HFF-Myc (cell line): Measurements from ENCODE around the gene SLAMF9.
"Not testable (repeated sequence)": the region's sequence is repeated elsewhere in the genome, so short reads cannot be mapped to it uniquely, and the experiment has no call there.

Experiments used
- DNase-seq: peaks from one replicate; pipeline ENCODE4 v3.0.0-alpha.2; 2011; ENCODE audit warnings: low read depth; ENCODE audit errors: extremely low read depth
- H3K4me3 ChIP-seq: replicated peaks from 2 replicates; pipeline ENCODE4 v1.5.1; 2011; ENCODE audit warnings: low read depth, mild to moderate bottlenecking, control low read depth, low read length
- CTCF ChIP-seq: IDR thresholded peaks from 2 replicates; pipeline ENCODE4 v1.5.1; 2012; ENCODE audit warnings: mild to moderate bottlenecking, low read depth, low read length, control low read depth; ENCODE audit errors: missing control alignments

SLAMF9 gene

GRCh38 chr1:159911326-159912070, 42.5 kb downstream of the SLAMF9 start:
- TF ChIP-seq CTCF = no peak
- no peak for DNase-seq
- H3K4me3 ChIP-seq = no peak overlapping the region

- no peak for TF ChIP-seq CTCF
- H3K4me3 ChIP-seq = no peak overlapping the region
- DNase-seq = no peak
Measured at GRCh38 chr1:159908031-159908940, 45.8 kb downstream of the SLAMF9 start.

GRCh38 chr1:159906960-159907359, 47.1 kb downstream of the SLAMF9 start:
- no peak for DNase-seq
- no peak overlapping the region for H3K4me3 ChIP-seq
- TF ChIP-seq CTCF = no peak

GRCh38 chr1:159904036-159904435, 50.0 kb downstream of the SLAMF9 start:
- DNase-seq, H3K4me3 ChIP-seq: not testable (repeated sequence)

GRCh38 chr1:159902541-159902940, 51.5 kb downstream of the SLAMF9 start:
- no peak for TF ChIP-seq CTCF
- DNase-seq = no peak
- no peak overlapping the region for H3K4me3 ChIP-seq
